Measurements from ENCODE around the gene PCDHA7.

DNA sequence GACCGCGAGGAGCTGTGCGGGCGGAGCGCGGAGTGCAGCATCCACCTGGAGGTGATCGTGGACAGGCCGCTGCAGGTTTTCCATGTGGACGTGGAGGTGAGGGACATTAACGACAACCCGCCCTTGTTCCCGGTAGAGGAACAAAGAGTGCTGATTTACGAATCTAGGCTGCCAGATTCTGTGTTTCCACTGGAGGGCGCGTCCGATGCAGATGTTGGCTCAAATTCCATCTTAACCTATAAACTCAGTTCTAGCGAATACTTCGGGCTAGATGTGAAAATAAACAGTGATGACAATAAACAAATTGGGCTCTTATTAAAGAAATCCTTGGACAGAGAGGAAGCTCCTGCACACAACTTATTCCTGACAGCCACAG is 5.7 kb upstream of the PCDHA7 start:
- TF ChIP-seq, protein P1, sequence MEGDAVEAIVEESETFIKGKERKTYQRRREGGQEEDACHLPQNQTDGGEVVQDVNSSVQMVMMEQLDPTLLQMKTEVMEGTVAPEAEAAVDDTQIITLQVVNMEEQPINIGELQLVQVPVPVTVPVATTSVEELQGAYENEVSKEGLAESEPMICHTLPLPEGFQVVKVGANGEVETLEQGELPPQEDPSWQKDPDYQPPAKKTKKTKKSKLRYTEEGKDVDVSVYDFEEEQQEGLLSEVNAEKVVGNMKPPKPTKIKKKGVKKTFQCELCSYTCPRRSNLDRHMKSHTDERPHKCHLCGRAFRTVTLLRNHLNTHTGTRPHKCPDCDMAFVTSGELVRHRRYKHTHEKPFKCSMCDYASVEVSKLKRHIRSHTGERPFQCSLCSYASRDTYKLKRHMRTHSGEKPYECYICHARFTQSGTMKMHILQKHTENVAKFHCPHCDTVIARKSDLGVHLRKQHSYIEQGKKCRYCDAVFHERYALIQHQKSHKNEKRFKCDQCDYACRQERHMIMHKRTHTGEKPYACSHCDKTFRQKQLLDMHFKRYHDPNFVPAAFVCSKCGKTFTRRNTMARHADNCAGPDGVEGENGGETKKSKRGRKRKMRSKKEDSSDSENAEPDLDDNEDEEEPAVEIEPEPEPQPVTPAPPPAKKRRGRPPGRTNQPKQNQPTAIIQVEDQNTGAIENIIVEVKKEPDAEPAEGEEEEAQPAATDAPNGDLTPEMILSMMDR (IDR thresholded peaks at IDR 0.05) = no peak
- no peak for TF ChIP-seq POLR2A (IDR thresholded peaks at IDR 0.05)

Data from adrenal gland (tissue), 5 donors.